ENCODE results near the gene HGD. TPM values are rescaled to one million over a fixed set of nuclear protein-coding genes. Genes with fewer than 3 reads are reported as not detected.
"Not testable (repeated sequence)": the region's sequence is repeated elsewhere in the genome, so short reads cannot be mapped to it uniquely, and the experiment has no call there.

HGD gene
- under 0.01 TPM in 1 of 2 replicates, not detected in the other for total RNA-seq (2012; rRNA removed)

GRCh38 chr3:120682095-120682681 is at the start of gene HGD:
Gene HGD, minus strand, starts transcription at chr3:120682239. Its CDS starts 128 bp downstream, at chr3:120682111.
- no peak within 1 kb of the TSS for H3K4me2 ChIP-seq (ENCODE audit: low read length)
- no peaks in the 10 kb centered on the region for H3K9me3 ChIP-seq (replicated peaks; ENCODE audit: low read length)
- H3K36me3 ChIP-seq (ENCODE audit: insufficient read depth, low read length), result no peaks in the 10 kb centered on the region
- no peaks in the 10 kb centered on the region for H3K27me3 ChIP-seq (ENCODE audit: control insufficient read depth, insufficient read depth, low read length)
- H3K4me1 ChIP-seq (ENCODE audit: control insufficient read depth, insufficient read depth, low read length), result peaks cover 16% of the 10 kb centered on the region
- no peak within 1 kb of the TSS for H3K9ac ChIP-seq (ENCODE audit: low read depth, low read length)
- H3K4me3 ChIP-seq (ENCODE audit: low read length), result no peak within 1 kb of the TSS

GRCh38 chr3:120730576-120731542 is 48.8 kb upstream of the HGD start:
- no peaks in the 10 kb centered on the region for H3K4me1 ChIP-seq (ENCODE audit: control insufficient read depth, insufficient read depth, low read length)
- no peaks in the 10 kb centered on the region for H3K9me3 ChIP-seq (replicated peaks; ENCODE audit: low read length)
- no peak overlapping the region for H3K4me3 ChIP-seq (ENCODE audit: low read length)
- H3K4me2 ChIP-seq (ENCODE audit: low read length), result no peak overlapping the region
- no peak overlapping the region for H3K9ac ChIP-seq (ENCODE audit: low read depth, low read length)
- peaks cover 7% of the 10 kb centered on the region for H3K36me3 ChIP-seq (ENCODE audit: insufficient read depth, low read length)
- H3K27me3 ChIP-seq (ENCODE audit: control insufficient read depth, insufficient read depth, low read length), result no peaks in the 10 kb centered on the region

- Histone ChIP-seq H3K36me3 (ENCODE audit: insufficient read depth, low read length) (peaks cover 7% of the 10 kb centered on the region), H3K4me2 (ENCODE audit: low read length) (no peak overlapping the region), H3K9ac (ENCODE audit: low read depth, low read length) (no peak overlapping the region), H3K4me1 (ENCODE audit: control insufficient read depth, insufficient read depth, low read length) (no peaks in the 10 kb centered on the region), H3K9me3 (replicated peaks; ENCODE audit: low read length) (no peaks in the 10 kb centered on the region), H3K4me3 (ENCODE audit: low read length) (no peak overlapping the region), H3K27me3 (ENCODE audit: control insufficient read depth, insufficient read depth, low read length) (no peaks in the 10 kb centered on the region)
These were observed 44.8 kb upstream of the HGD start for GRCh38 chr3:120726791-120727190.

GRCh38 chr3:120719167-120719834 is 37.3 kb upstream of the HGD start:
- not testable (repeated sequence) for H3K27me3 ChIP-seq (ENCODE audit: control insufficient read depth, insufficient read depth, low read length); H3K4me3 ChIP-seq (ENCODE audit: low read length); H3K9ac ChIP-seq (ENCODE audit: low read depth, low read length); H3K4me1 ChIP-seq (ENCODE audit: control insufficient read depth, insufficient read depth, low read length); H3K9me3 ChIP-seq (replicated peaks; ENCODE audit: low read length); H3K4me2 ChIP-seq (ENCODE audit: low read length); H3K36me3 ChIP-seq (ENCODE audit: insufficient read depth, low read length)

GRCh38 chr3:120713262-120713661 is 31.2 kb upstream of the HGD start:
- Histone ChIP-seq H3K9me3 (replicated peaks; ENCODE audit: low read length) (no peaks in the 10 kb centered on the region), H3K4me3 (ENCODE audit: low read length) (no peak overlapping the region), H3K9ac (ENCODE audit: low read depth, low read length) (no peak overlapping the region), H3K36me3 (ENCODE audit: insufficient read depth, low read length) (no peaks in the 10 kb centered on the region), H3K4me2 (ENCODE audit: low read length) (no peak overlapping the region), H3K27me3 (ENCODE audit: control insufficient read depth, insufficient read depth, low read length) (no peaks in the 10 kb centered on the region), H3K4me1 (ENCODE audit: control insufficient read depth, insufficient read depth, low read length) (no peaks in the 10 kb centered on the region)

- H3K4me1 ChIP-seq (ENCODE audit: control insufficient read depth, insufficient read depth, low read length), result no peaks in the 10 kb centered on the region
- no peak overlapping the region for H3K4me3 ChIP-seq (ENCODE audit: low read length)
- no peaks in the 10 kb centered on the region for H3K36me3 ChIP-seq (ENCODE audit: insufficient read depth, low read length)
- H3K9ac ChIP-seq (ENCODE audit: low read depth, low read length), result no peak overlapping the region
- no peaks in the 10 kb centered on the region for H3K27me3 ChIP-seq (ENCODE audit: control insufficient read depth, insufficient read depth, low read length)
- H3K9me3 ChIP-seq (replicated peaks; ENCODE audit: low read length), result no peaks in the 10 kb centered on the region
- no peak overlapping the region for H3K4me2 ChIP-seq (ENCODE audit: low read length)
These were observed 28.3 kb upstream of the HGD start for GRCh38 chr3:120710369-120710768.

- H3K4me1 ChIP-seq (ENCODE audit: control insufficient read depth, insufficient read depth, low read length), result no peaks in the 10 kb centered on the region
- no peak overlapping the region for H3K9ac ChIP-seq (ENCODE audit: low read depth, low read length)
- no peaks in the 10 kb centered on the region for H3K27me3 ChIP-seq (ENCODE audit: control insufficient read depth, insufficient read depth, low read length)
- H3K36me3 ChIP-seq (ENCODE audit: insufficient read depth, low read length), result no peaks in the 10 kb centered on the region
- no peak overlapping the region for H3K4me3 ChIP-seq (ENCODE audit: low read length)
- no peaks in the 10 kb centered on the region for H3K9me3 ChIP-seq (replicated peaks; ENCODE audit: low read length)
- H3K4me2 ChIP-seq (ENCODE audit: low read length), result no peak overlapping the region
These were observed 26.4 kb upstream of the HGD start for GRCh38 chr3:120708408-120708807.

GRCh38 chr3:120706950-120707349 is 24.9 kb upstream of the HGD start:
- Histone ChIP-seq H3K9ac (ENCODE audit: low read depth, low read length) (no peak overlapping the region), H3K4me2 (ENCODE audit: low read length) (no peak overlapping the region), H3K36me3 (ENCODE audit: insufficient read depth, low read length) (no peaks in the 10 kb centered on the region), H3K4me3 (ENCODE audit: low read length) (no peak overlapping the region), H3K4me1 (ENCODE audit: control insufficient read depth, insufficient read depth, low read length) (no peaks in the 10 kb centered on the region), H3K27me3 (ENCODE audit: control insufficient read depth, insufficient read depth, low read length) (no peaks in the 10 kb centered on the region), H3K9me3 (replicated peaks; ENCODE audit: low read length) (peaks cover 3% of the 10 kb centered on the region)

- Histone ChIP-seq H3K9ac (ENCODE audit: low read depth, low read length) (no peak overlapping the region), H3K36me3 (ENCODE audit: insufficient read depth, low read length) (no peaks in the 10 kb centered on the region), H3K4me1 (ENCODE audit: control insufficient read depth, insufficient read depth, low read length) (no peaks in the 10 kb centered on the region), H3K4me3 (ENCODE audit: low read length) (no peak overlapping the region), H3K27me3 (ENCODE audit: control insufficient read depth, insufficient read depth, low read length) (no peaks in the 10 kb centered on the region), H3K9me3 (replicated peaks; ENCODE audit: low read length) (peaks cover 3% of the 10 kb centered on the region), H3K4me2 (ENCODE audit: low read length) (no peak overlapping the region)
These were observed 24.0 kb upstream of the HGD start for GRCh38 chr3:120705884-120706582.

GRCh38 chr3:120699333-120699732 is 17.3 kb upstream of the HGD start:
- Histone ChIP-seq H3K9me3 (replicated peaks; ENCODE audit: low read length) (peaks cover 3% of the 10 kb centered on the region), H3K27me3 (ENCODE audit: control insufficient read depth, insufficient read depth, low read length) (no peaks in the 10 kb centered on the region)

More at GRCh38 chr3:120699333-120699732, 17.3 kb upstream of the HGD start:
- Histone ChIP-seq H3K4me3 (ENCODE audit: low read length) (no peak overlapping the region), H3K4me2 (ENCODE audit: low read length) (no peak overlapping the region), H3K9ac (ENCODE audit: low read depth, low read length) (no peak overlapping the region), H3K4me1 (ENCODE audit: control insufficient read depth, insufficient read depth, low read length) (no peaks in the 10 kb centered on the region), H3K36me3 (ENCODE audit: insufficient read depth, low read length) (no peaks in the 10 kb centered on the region)

Measured in skeletal muscle satellite cell (primary cell).